OCI-M1 (cell line): Measurements from ENCODE around the gene CDCA5.

Experiments used
- DNase-seq: peaks from one replicate; lab custom pipeline; 2025; lab: John Stamatoyannopoulos, UW

Gene CDCA5

DNA sequence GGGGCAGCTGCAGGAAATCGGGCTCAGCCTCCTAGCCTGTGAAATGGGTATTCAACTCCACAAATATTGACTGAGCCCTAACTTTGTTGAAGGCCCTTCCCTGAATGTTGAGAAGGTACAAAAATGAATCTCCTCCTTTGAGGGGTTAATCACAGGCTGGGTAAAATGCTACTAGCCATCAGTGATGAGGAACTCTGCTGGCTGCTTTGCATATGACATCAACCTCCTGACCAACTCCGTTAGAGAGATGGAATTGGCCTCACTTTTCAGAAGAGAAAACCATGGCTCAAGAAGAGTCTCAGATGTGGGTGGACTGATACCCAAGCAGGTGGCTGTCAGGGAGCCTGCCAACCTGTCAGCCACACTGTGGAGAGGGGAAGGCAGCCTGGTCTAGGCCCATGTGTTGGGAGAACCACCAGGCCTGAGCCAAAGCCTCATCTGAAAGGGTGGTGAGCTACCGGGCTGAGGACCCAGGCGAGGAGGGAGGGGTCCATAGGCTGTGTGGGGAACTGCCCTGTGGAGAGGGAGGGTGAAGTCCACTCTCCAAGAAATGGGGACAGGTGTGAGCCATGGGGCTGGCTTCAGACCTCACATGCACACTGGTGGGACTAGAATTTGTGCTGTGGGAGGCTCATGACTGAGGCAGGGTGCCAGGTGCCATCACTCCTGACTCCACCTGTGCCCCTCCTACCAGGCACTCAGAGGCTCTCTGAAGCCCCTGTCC is 11.8 kb downstream of the CDCA5 start:
- DNase-seq, result no peak

GRCh38 chr11:65069217-65069616 is 14.6 kb downstream of the CDCA5 start:
- peak; percentile 55 for DNase-seq

DNA sequence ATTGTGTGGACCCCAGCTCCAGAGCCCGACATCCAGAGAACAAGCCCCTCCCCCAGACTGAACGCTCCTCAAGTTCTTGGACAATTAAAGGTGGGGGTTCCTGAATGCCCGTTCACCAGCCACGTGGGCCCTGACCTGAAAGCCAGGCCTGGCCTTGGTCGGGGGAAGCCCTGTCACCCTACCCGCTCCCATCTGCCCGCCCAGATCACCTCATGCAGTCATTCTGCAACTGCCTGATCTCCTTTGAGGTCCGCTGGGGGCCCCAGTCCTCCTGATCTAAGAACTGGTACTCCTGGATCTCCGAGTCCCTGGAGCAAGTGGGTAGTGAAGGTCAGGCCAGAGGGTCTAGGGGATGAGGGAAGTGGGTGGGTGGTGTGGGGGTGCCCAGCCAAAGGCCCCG is 16.4 kb downstream of the CDCA5 start:
- DNase-seq, result no peak

- no peak for DNase-seq
Observed at GRCh38 chr11:65066805-65067291, 17.0 kb downstream of the CDCA5 start.

DNA sequence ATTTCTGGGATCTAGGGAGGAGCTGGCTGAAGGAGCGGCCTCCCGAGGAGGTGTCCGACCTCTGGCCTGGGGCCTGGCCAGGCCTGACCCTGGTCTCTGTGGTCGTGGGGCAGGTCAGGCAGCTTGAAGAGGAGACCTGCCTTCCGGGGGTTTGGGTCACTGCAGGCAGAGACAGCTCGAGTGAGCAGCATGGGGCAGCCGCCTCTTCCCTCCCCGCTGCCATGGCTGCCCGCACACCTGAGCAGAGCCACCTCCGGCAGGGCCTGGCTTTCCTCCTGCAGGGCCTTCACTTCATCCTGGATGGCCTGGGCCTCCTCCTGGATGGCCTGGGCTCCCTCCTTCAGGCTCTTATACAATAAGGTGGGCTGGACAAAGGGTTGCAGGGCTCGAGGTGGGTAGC is 17.5 kb downstream of the CDCA5 start:
- DNase-seq, result no peak

DNA sequence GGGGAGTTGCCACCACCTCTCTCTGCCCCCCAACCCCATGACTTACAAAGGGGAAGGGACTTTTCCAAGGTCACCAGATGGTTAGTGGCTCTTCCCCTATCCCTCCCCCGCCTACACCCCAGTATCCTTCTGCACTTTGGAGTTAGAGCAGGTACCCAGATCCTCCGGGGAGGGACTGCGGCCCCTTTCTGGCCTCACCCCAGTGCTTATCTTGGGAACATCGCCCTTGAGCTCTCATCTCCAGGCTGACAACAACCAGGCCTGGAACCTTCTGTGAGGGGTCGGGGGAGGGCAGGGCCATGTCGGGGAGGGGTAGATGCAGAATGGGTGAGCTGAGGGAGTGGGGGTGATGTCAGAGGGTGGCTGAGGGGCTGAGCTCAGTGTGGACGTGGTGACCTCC is 18.0 kb downstream of the CDCA5 start:
- DNase-seq, result no peak

- no peak for DNase-seq
Observed at GRCh38 chr11:65064847-65065240, 19.0 kb downstream of the CDCA5 start.

GRCh38 chr11:65063532-65063931 is 20.3 kb downstream of the CDCA5 start:
- DNase-seq, result no peak

GRCh38 chr11:65060913-65061408 is 22.9 kb downstream of the CDCA5 start:
- DNase-seq, result peak; percentile 50

GRCh38 chr11:65059959-65060824 is 23.6 kb downstream of the CDCA5 start:
- DNase-seq, result no peak

DNA sequence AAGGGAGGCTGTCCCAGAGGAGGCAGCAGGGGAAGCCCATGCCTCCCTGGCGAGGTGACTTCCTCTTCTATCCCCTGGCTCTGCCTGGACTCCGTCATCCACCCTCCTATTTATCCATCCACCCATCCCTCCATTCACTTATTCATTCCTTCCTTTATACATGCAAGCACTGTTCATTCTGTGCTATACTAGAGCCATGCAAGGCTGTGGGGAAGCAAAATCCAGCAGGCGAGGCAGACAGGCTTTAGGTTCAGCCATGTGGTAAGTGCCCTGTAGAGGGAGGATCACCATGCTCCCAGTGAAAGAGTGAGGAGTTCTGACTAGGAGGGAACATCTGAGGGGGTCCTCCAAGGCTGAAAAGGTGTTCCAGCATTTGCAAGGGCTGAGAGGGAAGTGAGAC is 24.3 kb downstream of the CDCA5 start:
- no peak for DNase-seq

DNA sequence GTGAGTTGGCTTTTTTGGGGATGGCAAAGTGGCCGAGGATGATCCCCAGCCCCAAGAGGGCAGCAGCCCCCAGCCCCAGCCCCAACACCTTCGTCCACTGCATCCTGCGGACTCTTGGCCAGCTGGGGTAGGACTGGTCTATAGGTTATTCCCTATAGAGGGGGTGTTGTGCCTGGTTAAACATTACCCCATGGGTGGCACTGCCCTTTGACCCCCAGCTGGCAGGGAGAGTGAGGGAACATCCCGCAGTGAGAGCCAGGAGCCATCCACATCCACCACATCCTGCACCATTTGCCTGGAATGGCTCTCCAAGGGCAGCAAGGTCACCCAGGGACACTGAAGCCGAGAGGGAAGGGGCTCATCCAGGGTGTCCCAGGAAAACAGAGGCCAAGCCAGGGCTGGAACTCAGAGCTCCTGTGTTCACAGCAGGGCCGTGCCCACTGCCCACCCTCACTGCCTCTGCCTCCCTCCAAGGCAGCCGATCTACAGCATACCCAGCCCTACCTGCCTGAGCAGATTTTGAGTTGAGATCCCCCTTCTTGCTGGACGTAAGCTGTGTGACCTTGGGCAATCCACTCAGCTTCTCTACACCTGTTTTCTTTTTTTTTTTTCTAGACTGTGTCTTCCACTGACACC is 25.3 kb downstream of the CDCA5 start, which contains the start of gene NAALADL1:
NAALADL1 (minus strand) TSS at position 135 of the 636 bp plus-strand sequence; CDS start at position 103, 32 bp downstream.
- no peak for DNase-seq

- no peak for DNase-seq
Observed at GRCh38 chr11:65058012-65058411, 25.8 kb downstream of the CDCA5 start.

DNA sequence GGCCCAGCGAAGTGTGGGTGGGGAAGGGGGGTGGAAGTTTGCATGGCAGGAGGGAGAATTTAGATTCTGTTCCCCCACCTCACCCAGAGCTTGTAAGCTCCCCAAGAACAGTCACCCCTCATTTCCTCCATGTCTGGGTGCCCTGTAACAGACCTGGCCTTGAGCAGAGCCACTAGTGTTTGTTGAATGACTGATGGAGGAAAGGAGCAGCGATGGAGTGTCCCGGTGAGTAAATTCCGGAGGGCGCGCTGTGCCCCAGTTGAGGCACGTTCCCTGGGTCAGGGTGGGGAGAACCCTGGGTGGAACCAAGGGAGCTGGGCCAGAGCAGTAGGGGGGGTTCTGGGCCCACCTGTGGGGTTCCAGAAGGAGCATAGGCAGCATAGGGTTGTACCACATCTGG is 26.3 kb downstream of the CDCA5 start:
- no peak for DNase-seq

DNA sequence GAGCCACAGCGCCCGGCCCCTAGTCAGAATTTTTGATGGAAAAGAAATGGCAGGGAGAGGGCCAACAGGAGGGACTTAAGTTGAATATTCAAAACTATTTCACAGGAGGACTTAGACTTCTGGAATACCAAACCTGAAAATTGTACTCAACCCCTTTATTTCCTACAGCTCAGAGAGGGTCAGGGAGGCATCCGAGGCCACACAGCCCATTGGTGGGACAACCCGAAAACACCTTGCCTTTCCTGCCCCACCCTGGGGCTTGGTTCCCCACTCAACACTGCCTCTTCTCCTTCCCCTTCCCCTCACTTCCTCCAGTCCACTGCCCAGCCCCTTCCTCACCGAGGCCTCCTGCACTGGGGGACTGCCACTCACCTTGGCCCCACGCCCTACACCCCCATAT is 26.8 kb downstream of the CDCA5 start:
- DNase-seq, result no peak

DNA sequence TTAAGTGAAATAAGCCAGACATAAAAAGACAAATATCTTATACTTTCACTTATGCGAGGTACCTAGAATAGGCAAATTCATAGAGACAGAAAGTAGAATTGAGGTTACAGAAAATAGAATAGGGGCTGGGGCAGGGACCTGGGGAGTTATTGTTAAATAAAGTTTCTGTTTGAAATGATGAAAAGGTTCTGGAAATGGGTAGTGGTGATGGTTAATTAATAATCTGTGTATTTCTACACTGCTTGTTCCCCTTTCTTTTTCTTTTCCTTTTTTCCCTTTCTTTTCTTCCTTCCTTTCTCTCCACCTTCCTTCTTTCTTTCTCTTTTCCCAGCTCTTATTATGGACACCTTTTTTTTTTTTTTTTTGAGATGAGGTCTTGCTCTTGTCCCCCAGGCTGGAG is 28.3 kb downstream of the CDCA5 start:
- no peak for DNase-seq

- no peak for DNase-seq
Observed at GRCh38 chr11:65053827-65054508, 29.9 kb downstream of the CDCA5 start.

DNA sequence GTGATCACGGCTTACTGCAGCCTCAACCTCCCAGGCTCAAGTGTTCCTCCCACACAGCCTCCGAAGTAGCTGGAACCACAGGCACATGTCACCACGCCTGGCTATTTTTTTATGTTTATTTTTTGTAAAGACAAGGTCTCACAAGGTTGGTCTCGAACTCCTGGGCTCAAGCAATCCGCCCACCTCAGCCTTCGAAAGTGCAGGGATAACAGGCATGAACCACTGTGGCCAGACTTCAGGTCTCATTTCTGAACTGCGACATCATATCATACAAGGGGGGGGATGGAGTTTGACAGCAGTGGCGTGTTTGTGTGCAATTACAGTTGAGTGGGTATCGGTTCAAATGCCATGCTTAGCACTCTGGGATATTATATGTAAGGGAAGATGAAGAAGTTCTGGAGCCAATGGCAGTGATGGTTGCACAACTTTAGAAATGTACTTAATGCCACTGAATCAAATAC is 32.4 kb downstream of the CDCA5 start:
- no peak for DNase-seq

DNA sequence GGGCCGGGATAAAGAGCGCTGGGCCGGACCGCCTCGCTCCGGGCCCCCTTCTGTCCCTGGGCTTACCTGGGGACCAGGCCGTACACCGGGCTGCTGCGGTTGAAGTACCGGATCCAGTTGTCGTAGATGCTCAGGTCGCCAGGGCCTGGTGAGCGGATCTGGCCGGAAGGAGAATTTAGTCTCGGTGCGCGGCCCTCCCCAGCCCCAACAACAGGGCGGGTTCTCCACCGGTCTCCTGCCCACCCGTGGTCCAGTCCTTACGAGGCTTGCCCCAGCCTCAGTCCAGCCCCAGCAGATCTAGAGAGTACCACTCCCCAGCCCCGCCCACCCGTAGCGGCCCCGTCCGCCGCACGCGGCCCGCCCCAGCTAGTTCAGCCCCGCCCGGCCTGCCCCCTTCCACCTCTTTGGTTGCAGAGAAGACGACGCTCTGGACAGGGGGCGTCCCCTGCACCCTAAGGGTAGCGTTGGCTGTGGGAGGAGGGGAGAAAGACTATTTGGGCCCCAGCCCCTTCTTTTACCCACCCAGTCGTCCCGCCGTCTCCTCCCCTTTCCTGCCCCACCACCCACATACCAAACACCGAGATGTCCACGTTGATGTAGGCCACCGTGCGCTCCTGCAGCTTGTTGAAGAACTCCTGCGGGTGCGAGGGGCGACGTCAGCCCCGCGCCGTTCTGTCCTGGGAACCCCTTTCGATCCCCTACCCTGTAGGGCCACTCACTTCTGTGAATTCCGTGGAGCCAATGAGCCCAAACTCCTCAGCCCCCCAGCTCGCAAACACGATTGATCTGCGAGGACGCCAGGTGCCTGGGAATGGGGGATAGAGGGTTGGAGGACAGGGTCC is 36.0 kb downstream of the CDCA5 start:
- no peak for DNase-seq

DNA sequence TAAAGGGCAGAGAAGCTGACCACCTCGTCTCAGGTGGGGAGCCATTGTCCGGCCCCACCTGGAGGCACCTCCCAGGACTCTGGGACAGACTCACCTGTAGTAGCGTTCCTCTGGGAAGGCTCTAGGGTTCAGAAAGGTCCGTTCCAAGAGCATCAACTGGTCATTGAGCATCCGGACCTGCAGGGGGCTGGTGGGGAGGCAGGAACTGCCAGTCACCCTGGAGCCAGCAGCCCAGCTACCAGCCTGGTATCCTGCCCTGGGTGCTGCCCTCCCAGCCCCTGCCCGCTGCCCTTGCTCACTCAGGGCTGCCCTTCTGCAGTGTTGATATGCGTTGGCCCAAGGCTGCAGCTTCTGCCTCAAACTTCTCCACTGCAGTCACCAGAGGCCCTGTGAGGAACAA is 38.1 kb downstream of the CDCA5 start:
- no peak for DNase-seq

- DNase-seq, result no peak
Observed at GRCh38 chr11:65045061-65045460, 38.8 kb downstream of the CDCA5 start.
